Neural cell (in vitro differentiated cells): ENCODE data around the gene MRPL24. TPM values are rescaled to one million over a fixed set of nuclear protein-coding genes. Genes with fewer than 3 reads are reported as not detected.

Source experiments
- H2AFZ ChIP-seq: fragments of 200-600, 300-800 bp; sonication (generic), shearing (Covaris generic); 2 replicates; pipeline ENCODE4 v1.6.0; 2014; ENCODE audit warnings: low read depth, mild to moderate bottlenecking, antibody characterized with exemption, low read length, moderate library complexity
- H3F3A ChIP-seq: fragments of 200-600 bp; shearing (Covaris generic); 2 replicates; pipeline ENCODE4 v1.6.1; 2016; ENCODE audit warnings: mild to moderate bottlenecking, moderate library complexity, mixed read lengths, antibody characterized with exemption, low read length; ENCODE audit not compliant: insufficient read depth, poor library complexity, severe bottlenecking
- H3K27ac ChIP-seq: fragments of 200-600, 300-800 bp; sonication (generic), shearing (Covaris generic); 2 replicates; pipeline ENCODE4 v1.5.1; 2014; ENCODE audit warnings: mild to moderate bottlenecking, low read length, moderate library complexity
- H3K27me3 ChIP-seq: fragments of 300-800, 200-600 bp; sonication (generic), shearing (Covaris generic); 2 replicates; pipeline ENCODE4 v1.6.0; 2014; ENCODE audit warnings: mild to moderate bottlenecking, low read depth, low read length, moderate library complexity; ENCODE audit not compliant: insufficient read depth
- H3K36me3 ChIP-seq: fragments of 300-800, 200-600 bp; sonication (generic), shearing (Covaris generic); 2 replicates; pipeline ENCODE4 v1.5.1; 2014; ENCODE audit warnings: mild to moderate bottlenecking, antibody characterized with exemption, low read length, moderate library complexity; ENCODE audit not compliant: insufficient read depth
- H3K4me2 ChIP-seq: fragments of 300-800, 200-600 bp; sonication (generic), shearing (Covaris generic); 2 replicates; pipeline ENCODE4 v1.6.0; 2014; ENCODE audit warnings: mild to moderate bottlenecking, low read length
- H3K4me3 ChIP-seq: fragments of 300-800, 200-600 bp; sonication (generic), shearing (Covaris generic); 2 replicates; pipeline ENCODE4 v1.5.1; 2014; ENCODE audit warnings: mild to moderate bottlenecking, low read length, moderate library complexity
- H3K79me2 ChIP-seq: fragments of 200-600 bp; shearing (Covaris generic); replicated peaks from 2 replicates; pipeline ENCODE4 v1.6.0; 2014; ENCODE audit warnings: mild to moderate bottlenecking, low read length, moderate library complexity; ENCODE audit not compliant: insufficient read depth
- H3K9ac ChIP-seq: fragments of 300-800, 200-600 bp; sonication (generic), shearing (Covaris generic); 2 replicates; pipeline ENCODE4 v1.6.1; 2016; ENCODE audit warnings: mild to moderate bottlenecking, low read length, mixed read lengths
- H3K9me2 ChIP-seq: fragments of 200-600 bp; shearing (Covaris generic); 2 replicates; pipeline ENCODE4 v1.6.1; 2016; ENCODE audit warnings: mild to moderate bottlenecking, low read length, mixed read lengths; ENCODE audit not compliant: insufficient read depth
- H3K9me3 ChIP-seq: fragments of 200-600, 300-800 bp; sonication (generic), shearing (Covaris generic); 2 replicates; pipeline ENCODE4 v1.6.1; 2016; ENCODE audit warnings: mild to moderate bottlenecking, mixed run types, low read length, moderate library complexity, mixed read lengths
- H4K20me1 ChIP-seq: fragments of 200-600 bp; shearing (Covaris generic); 2 replicates; pipeline ENCODE4 v1.6.1; 2016; ENCODE audit warnings: mild to moderate bottlenecking, mixed run types; ENCODE audit not compliant: insufficient read depth
- CTCF ChIP-seq: fragments of 450-650 bp; IDR thresholded peaks from 2 replicates; pipeline ENCODE4 v1.5.1; 2014; ENCODE audit warnings: antibody characterized with exemption, mild to moderate bottlenecking, moderate library complexity; ENCODE audit not compliant: poor library complexity, severe bottlenecking
- EP300 ChIP-seq: fragments of 450-650 bp; conservative IDR thresholded peaks from 2 replicates; pipeline ENCODE4 v1.6.1; 2014; ENCODE audit warnings: antibody characterized with exemption, mild to moderate bottlenecking, moderate library complexity; ENCODE audit not compliant: poor library complexity, severe bottlenecking
- EZH2 ChIP-seq: fragments of 200-600, 300-800 bp; shearing (Covaris generic), sonication (generic); IDR thresholded peaks from 2 replicates; pipeline ENCODE4 v1.6.1; 2014; ENCODE audit warnings: antibody characterized with exemption, low read length, borderline replicate concordance, mild to moderate bottlenecking; ENCODE audit not compliant: insufficient read depth, poor library complexity, severe bottlenecking
- MXI1 ChIP-seq: fragments of 450-650 bp; conservative IDR thresholded peaks from 2 replicates; pipeline ENCODE4 v1.6.1; 2014; ENCODE audit warnings: antibody characterized with exemption, mild to moderate bottlenecking; ENCODE audit not compliant: poor library complexity, severe bottlenecking
- POLR2AphosphoS5 ChIP-seq: IDR thresholded peaks from 2 replicates; pipeline ENCODE4 v1.6.1; 2012
- RAD21 ChIP-seq: fragments of 450-650 bp; conservative IDR thresholded peaks from 2 replicates; pipeline ENCODE4 v1.6.1; 2014; ENCODE audit warnings: antibody characterized with exemption, mild to moderate bottlenecking, moderate library complexity
- REST ChIP-seq: IDR thresholded peaks from 2 replicates; pipeline ENCODE4 v1.6.1; 2012; ENCODE audit warnings: borderline replicate concordance
- SMC3 ChIP-seq: fragments of 450-650 bp; conservative IDR thresholded peaks from 2 replicates; pipeline ENCODE4 v1.6.1; 2014; ENCODE audit warnings: antibody characterized with exemption, mild to moderate bottlenecking, moderate library complexity; ENCODE audit not compliant: poor library complexity
- TAF1 ChIP-seq: IDR thresholded peaks from 2 replicates; pipeline ENCODE4 v1.6.1; 2012; ENCODE audit warnings: low read depth
- polyA plus RNA-seq: library from polyadenylated mRNA; depleted of rRNA; stranded (reverse); fragments of >200 nt; gene quantifications from 2 replicates; pipeline ENCODE4 v1.2.3, GENCODE V29; 2014

MRPL24 gene
- polyA plus RNA-seq, 1 donor from 2014 or later = 56.5 TPM

GRCh38 chr1:156751757-156752481 is 11.0 kb upstream of the MRPL24 start:
- H3K79me2 ChIP-seq = peaks cover 57% of the 10 kb centered on the region
- TF ChIP-seq REST (peak; percentile 89), POLR2AphosphoS5 (peak; percentile 90), MXI1 (peak; percentile 91), CTCF (no peak), RAD21 (peak; percentile 28), EZH2 (no peak), SMC3 (no peak), TAF1 (peak; percentile 61), EP300 (peak; percentile 59)
- H3K36me3 ChIP-seq = no peaks in the 10 kb centered on the region
- no peaks in the 10 kb centered on the region for H3K9me2 ChIP-seq
- peak overlapping the region; percentile 94 for H3K9ac ChIP-seq
- no peaks in the 10 kb centered on the region for H3F3A ChIP-seq
- no peaks in the 10 kb centered on the region for H3K9me3 ChIP-seq
- H3K27ac ChIP-seq = peak overlapping the region; percentile 88
- H2AFZ ChIP-seq = peak overlapping the region; percentile 31
- H3K4me3 ChIP-seq = peak overlapping the region; percentile 89
- H3K27me3 ChIP-seq = no peaks in the 10 kb centered on the region
- peak overlapping the region; percentile 35 for H3K4me2 ChIP-seq
- no peaks in the 10 kb centered on the region for H4K20me1 ChIP-seq

- Histone ChIP-seq H3K9ac (peak within 1 kb of the TSS; percentile 94), H4K20me1 (no peaks in the 10 kb centered on the region), H3K4me3 (peak within 1 kb of the TSS; percentile 89), H3K27ac (peak within 1 kb of the TSS; percentile 88), H3K9me2 (no peaks in the 10 kb centered on the region), H2AFZ (peak within 1 kb of the TSS; percentile 56), H3K27me3 (no peaks in the 10 kb centered on the region), H3K36me3 (no peaks in the 10 kb centered on the region), H3F3A (no peaks in the 10 kb centered on the region), H3K79me2 (peaks cover 62% of the 10 kb centered on the region), H3K4me2 (peak within 1 kb of the TSS; percentile 63), H3K9me3 (no peaks in the 10 kb centered on the region)
- TF ChIP-seq EP300 (no peak), RAD21 (no peak), MXI1 (no peak), EZH2 (no peak)
These were observed 10.5 kb upstream of the MRPL24 start, which contains the start of gene HDGF for GRCh38 chr1:156751451-156751756. Gene HDGF, minus strand, starts transcription at chr1:156751675. Its CDS starts 246 bp downstream, at chr1:156751429.
